ENCODE results near the gene ERBB4.

- no peak for TF ChIP-seq CTCF (IDR thresholded peaks at IDR 0.05)
- TF ChIP-seq ZFX (IDR thresholded peaks at IDR 0.05; ENCODE audit: borderline replicate concordance) = no peak
Measured at GRCh38 chr2:212001325-212001724, 537.3 kb downstream of the ERBB4 start.

Measured in 22Rv1 (cell line).